Measurements from ENCODE around the gene CRELD1.

- TF ChIP-seq CTCF (IDR thresholded peaks at IDR 0.05) (no peak), POLR2A (IDR thresholded peaks at IDR 0.05) (no peak)
Measured at GRCh38 chr3:9898467-9899241, 35.0 kb upstream of the CRELD1 start.

Measured in ovary (tissue), 3 donors.